Fibroblast of mammary gland (primary cell): ENCODE measurements around the gene APOF.
"Not testable (repeated sequence)": the region's sequence is repeated elsewhere in the genome, so short reads cannot be mapped to it uniquely, and the experiment has no call there.

ENCODE experiments used
- DNase-seq: peaks from one replicate; pipeline ENCODE4 v3.0.0-alpha.2; 2010; ENCODE audit warnings: low read depth
- H3K4me3 ChIP-seq: 2 replicates; pipeline ENCODE4 v1.5.1; 2011; ENCODE audit warnings: low read depth, mild to moderate bottlenecking, low read length, moderate library complexity; ENCODE audit not compliant: control insufficient read depth
- TF ChIP-seq, protein P1 (sequence below): conservative IDR thresholded peaks from 2 replicates; pipeline ENCODE4 v1.5.1; 2011; ENCODE audit warnings: low read depth, low read length, inconsistent platforms; ENCODE audit not compliant: control insufficient read depth, insufficient read depth

APOF gene, protein sequence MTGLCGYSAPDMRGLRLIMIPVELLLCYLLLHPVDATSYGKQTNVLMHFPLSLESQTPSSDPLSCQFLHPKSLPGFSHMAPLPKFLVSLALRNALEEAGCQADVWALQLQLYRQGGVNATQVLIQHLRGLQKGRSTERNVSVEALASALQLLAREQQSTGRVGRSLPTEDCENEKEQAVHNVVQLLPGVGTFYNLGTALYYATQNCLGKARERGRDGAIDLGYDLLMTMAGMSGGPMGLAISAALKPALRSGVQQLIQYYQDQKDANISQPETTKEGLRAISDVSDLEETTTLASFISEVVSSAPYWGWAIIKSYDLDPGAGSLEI

DNA sequence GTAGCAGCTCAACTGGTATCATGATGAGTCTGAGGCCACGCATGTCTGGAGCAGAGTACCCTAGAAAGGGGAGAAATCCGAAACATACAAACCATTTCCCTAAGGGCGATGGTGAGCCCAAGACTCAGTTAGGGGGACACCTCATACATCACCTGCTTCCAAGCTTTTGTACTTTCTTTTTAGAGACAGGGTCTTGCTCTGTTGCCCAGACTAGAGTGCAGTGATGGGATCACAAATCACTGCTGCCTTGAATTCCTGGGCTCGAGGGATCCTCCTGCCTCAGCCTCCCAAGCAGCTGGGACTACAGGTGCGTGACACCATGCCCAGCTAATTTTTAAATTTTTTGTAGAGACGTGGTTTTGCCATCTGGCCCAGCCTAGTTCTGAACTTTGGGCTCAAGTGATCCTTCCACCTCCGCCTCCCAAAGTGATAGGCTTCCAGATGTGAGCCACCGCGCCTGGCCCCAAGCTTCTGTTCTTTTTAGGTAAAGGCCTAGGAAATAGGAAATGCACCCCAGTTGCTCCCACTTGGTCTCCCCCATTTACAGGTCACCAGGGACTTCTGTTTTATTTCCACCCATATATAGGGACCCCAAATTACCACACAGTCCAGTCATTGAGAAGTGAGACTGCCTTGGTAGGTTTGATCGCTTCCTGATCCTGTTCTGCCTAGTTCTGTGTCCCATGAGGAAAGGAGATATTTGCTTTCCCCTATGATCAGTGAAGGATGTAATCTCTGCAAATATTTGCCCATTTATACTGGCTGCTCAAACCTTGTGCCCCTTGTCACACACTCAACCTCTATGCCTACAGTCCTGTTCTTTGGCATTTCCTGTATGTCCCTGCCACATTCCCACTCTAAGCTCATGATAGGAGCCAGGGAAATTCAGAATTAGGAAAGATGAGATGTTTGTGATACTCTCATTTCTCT, at the start of gene APOF:
APOF (minus strand) TSS at position 728 of the 930 bp plus-strand sequence; CDS start at position 616, 112 bp downstream.
- TF ChIP-seq, protein P1, sequence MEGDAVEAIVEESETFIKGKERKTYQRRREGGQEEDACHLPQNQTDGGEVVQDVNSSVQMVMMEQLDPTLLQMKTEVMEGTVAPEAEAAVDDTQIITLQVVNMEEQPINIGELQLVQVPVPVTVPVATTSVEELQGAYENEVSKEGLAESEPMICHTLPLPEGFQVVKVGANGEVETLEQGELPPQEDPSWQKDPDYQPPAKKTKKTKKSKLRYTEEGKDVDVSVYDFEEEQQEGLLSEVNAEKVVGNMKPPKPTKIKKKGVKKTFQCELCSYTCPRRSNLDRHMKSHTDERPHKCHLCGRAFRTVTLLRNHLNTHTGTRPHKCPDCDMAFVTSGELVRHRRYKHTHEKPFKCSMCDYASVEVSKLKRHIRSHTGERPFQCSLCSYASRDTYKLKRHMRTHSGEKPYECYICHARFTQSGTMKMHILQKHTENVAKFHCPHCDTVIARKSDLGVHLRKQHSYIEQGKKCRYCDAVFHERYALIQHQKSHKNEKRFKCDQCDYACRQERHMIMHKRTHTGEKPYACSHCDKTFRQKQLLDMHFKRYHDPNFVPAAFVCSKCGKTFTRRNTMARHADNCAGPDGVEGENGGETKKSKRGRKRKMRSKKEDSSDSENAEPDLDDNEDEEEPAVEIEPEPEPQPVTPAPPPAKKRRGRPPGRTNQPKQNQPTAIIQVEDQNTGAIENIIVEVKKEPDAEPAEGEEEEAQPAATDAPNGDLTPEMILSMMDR = no peak
- DNase-seq = no peak
- no peak within 1 kb of the TSS for H3K4me3 ChIP-seq

GRCh38 chr12:56411781-56412639, 49.4 kb upstream of the APOF start:
- TF ChIP-seq, protein P1 = no peak
- H3K4me3 ChIP-seq = no peak overlapping the region
- DNase-seq = no peak

- no peak overlapping the region for H3K4me3 ChIP-seq
- TF ChIP-seq, protein P1 = no peak
- DNase-seq = no peak
Measured at GRCh38 chr12:56410768-56411167, 48.1 kb upstream of the APOF start.

DNA sequence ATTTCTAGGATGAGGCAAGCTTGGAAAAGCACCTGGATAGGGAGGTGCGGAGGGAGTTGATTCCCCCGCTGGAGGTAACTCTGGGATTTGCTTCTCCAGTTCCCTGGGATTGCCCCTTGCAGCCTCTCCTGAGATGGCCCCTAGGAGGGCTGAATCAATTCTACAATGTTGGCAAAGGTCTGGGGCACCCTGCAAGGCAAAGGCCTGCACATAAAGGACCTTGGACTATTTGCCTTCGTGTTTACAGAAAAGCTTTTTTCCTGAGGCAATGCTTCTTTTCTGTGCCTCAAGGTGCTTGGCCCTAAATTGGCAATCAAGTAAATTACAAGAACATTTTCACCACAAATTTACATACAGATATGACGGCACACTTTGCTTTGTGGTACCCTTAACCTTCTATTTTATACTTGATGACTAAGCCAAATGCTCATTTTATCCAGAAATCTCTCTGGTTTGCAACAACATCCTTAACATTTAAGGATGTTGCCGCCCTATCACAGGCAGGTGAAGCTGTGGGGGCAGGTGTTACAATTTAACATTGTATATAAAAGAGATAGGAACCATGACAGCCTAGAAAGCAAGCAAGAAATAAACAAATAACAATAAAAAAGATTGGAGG, 46.3 kb upstream of the APOF start:
- TF ChIP-seq, protein P1 = no peak
- DNase-seq = no peak
- no peak overlapping the region for H3K4me3 ChIP-seq

DNA sequence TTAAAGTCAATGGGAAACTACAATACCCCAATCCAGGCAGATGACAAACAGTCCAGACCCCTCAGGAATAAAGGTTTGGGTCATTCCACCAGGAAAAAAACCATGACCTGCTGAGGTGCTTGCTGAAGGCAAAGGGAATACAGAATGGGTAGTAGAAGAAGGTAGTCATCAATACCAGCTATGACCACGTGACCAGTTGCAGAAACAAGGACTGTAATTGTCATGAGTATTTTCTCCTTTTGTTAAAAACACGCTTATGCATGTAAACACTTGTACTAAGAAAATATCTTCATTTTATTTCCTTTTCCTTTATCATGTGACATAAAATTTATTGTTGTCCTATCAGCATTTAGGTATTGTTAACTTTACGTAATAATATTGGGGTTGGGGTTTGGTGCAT, 41.6 kb upstream of the APOF start:
- not testable (repeated sequence) for H3K4me3 ChIP-seq, DNase-seq

- not testable (repeated sequence) for H3K4me3 ChIP-seq, DNase-seq
Measured at GRCh38 chr12:56401612-56402011, 39.0 kb upstream of the APOF start.

DNA sequence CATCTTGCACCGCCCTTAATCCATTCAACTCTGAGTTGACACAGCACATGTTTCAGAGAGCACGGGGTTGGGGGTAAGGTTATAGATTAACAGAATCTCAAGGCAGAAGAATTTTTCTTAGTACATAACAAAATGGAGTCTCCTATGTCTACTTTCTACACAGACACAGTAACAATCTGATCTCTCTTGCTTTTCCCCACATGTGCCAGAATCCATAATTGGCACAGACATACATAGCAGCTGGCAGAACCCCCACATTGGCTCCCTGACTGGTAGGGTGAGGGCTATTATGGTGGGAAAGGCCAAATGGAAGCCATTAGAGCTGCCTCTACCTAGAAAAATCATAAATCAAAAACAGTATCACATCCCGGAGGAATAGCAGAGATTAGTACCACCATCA, 38.5 kb upstream of the APOF start:
- DNase-seq, H3K4me3 ChIP-seq: not testable (repeated sequence)

DNA sequence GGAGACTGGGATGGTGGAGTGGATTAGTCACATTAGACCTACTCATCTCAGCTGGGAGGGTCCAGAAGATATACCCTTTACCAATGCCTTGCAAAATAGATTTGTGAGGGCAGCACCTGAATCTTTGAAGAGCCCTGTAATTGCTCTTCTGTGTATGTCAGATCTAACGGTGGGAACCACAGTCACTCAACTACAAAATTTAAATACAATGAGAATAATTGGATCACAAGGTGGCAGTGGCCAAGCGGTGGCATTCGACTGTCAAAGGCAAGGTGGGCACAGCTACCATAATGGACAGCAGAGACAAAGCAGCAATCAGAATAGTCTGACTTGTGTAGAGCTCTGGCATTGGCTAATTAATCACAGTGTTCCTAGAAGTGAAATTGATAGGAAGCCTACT, 36.8 kb upstream of the APOF start:
- not testable (repeated sequence) for DNase-seq, H3K4me3 ChIP-seq
